ENCODE measurements around the gene LGI4. TPM values are rescaled to one million over a fixed set of nuclear protein-coding genes. Genes with fewer than 3 reads are reported as not detected.

LGI4 gene
- total RNA-seq, 4 donors from 2014 or later, result 16.1 to 31.5 (median 27.2) TPM

- no peaks in the 10 kb centered on the region for H3K27me3 ChIP-seq
- peak overlapping the region; percentile 32 to 62 (median 42) for H3K27ac ChIP-seq
- intact Hi-C loops (cut with DNase I; ENCODE audit: low total_unique reads), result loop anchor here (1.0 to 10.0 kb wide), 5 partner anchors 28 to 603 kb away; partner anchors contain the start of genes IGFLR1, LIN37, PSENEN and U2AF1L4
- in situ Hi-C loops (cut with MboI; ENCODE audit: low sequenced_read_pairs in 4 of 4), result loop anchor here in 1 of 4 donors (10.0 kb wide), 1 partner anchor 133 kb away; no protein-coding TSS in a partner anchor
- no peaks in the 10 kb centered on the region for H3K36me3 ChIP-seq
- peaks cover 30 to 37% of the 10 kb centered on the region in 2 donors for H3K4me1 ChIP-seq
- no peak for ATAC-seq
- peak overlapping the region in 1 of 4 donors; percentile 28 for H3K4me3 ChIP-seq
- DNase-seq, result no peak
- no peaks in the 10 kb centered on the region for H3K9me3 ChIP-seq
- no peak for TF ChIP-seq POLR2A (IDR thresholded peaks at IDR 0.05)
- no peak for TF ChIP-seq CTCF (IDR thresholded peaks at IDR 0.05 in 4 of 5, conservative IDR thresholded peaks at IDR 0.05 in 1 of 5)
Measured at GRCh38 chr19:35141837-35142605, 7.2 kb upstream of the LGI4 start.

- Histone ChIP-seq H3K9me3 (no peaks in the 10 kb centered on the region), H3K36me3 (no peaks in the 10 kb centered on the region), H3K4me1 (peaks cover 32 to 38% of the 10 kb centered on the region in 2 donors), H3K4me3 (peak overlapping the region; percentile 43 to 73 (median 64)), H3K27ac (peak overlapping the region; percentile 99 to 100 (median 99)), H3K27me3 (no peaks in the 10 kb centered on the region)
- peak; percentile 7 to 76 (median 54) for TF ChIP-seq CTCF (IDR thresholded peaks at IDR 0.05 in 4 of 5, conservative IDR thresholded peaks at IDR 0.05 in 1 of 5)
- TF ChIP-seq POLR2A (IDR thresholded peaks at IDR 0.05), result peak; percentile 88 to 94
- ATAC-seq (peak; percentile 44 to 51), DNase-seq (peak; percentile 92 to 94)
- intact Hi-C loops (cut with DNase I; ENCODE audit: low total_unique reads), result loop anchor here (1.0 to 10.0 kb wide), 5 partner anchors 27 to 604 kb away; partner anchors contain the start of genes IGFLR1, LIN37, PSENEN and U2AF1L4
- in situ Hi-C loops (cut with MboI; ENCODE audit: low sequenced_read_pairs in 4 of 4), result loop anchor here in 1 of 4 donors (10.0 kb wide), 1 partner anchor 134 kb away; no protein-coding TSS in a partner anchor
Measured at GRCh38 chr19:35140962-35141836, 6.3 kb upstream of the LGI4 start.

- no peaks in the 10 kb centered on the region for H3K27me3 ChIP-seq
- H3K4me3 ChIP-seq, result peak overlapping the region; percentile 43 to 73 (median 64)
- TF ChIP-seq CTCF (IDR thresholded peaks at IDR 0.05 in 4 of 5, conservative IDR thresholded peaks at IDR 0.05 in 1 of 5) (no peak), POLR2A (IDR thresholded peaks at IDR 0.05) (no peak)
- no peaks in the 10 kb centered on the region for H3K36me3 ChIP-seq
- intact Hi-C loops (cut with DNase I; ENCODE audit: low total_unique reads) (loop anchor here (2.0 to 10.0 kb wide), 3 partner anchors 128 to 604 kb away; partner anchors contain the start of genes IGFLR1, LIN37, PSENEN and U2AF1L4), in situ Hi-C loops (cut with MboI; ENCODE audit: low sequenced_read_pairs in 4 of 4) (loop anchor here in 1 of 4 donors (10.0 kb wide), 1 partner anchor 134 kb away; no protein-coding TSS in a partner anchor)
- ATAC-seq (peak; percentile 16 to 22), DNase-seq (peak in 1 of 2 donors; percentile 57)
- H3K9me3 ChIP-seq, result no peaks in the 10 kb centered on the region
- H3K27ac ChIP-seq, result peak overlapping the region; percentile 99 to 100 (median 99)
- peaks cover 40 to 42% of the 10 kb centered on the region in 2 donors for H3K4me1 ChIP-seq
Measured at GRCh38 chr19:35140207-35140961, 5.5 kb upstream of the LGI4 start.

Data from gastrocnemius medialis (tissue), 4 donors.